WTC11 (cell line): ENCODE measurements around the gene ZNF526. TPM values are rescaled to one million over a fixed set of nuclear protein-coding genes. Genes with fewer than 3 reads are reported as not detected.
A peak's percentile ranks its signal among the peaks of the same experiment; 100 is the strongest.

ENCODE experiments used
- ATF3 ChIP-seq: sonication (generic); formaldehyde crosslinking; conservative IDR thresholded peaks from 2 replicates; pipeline ENCODE4 v1.8.1; 2022; ENCODE audit warnings: mild to moderate bottlenecking, missing genetic modification reagents
- CDX4 ChIP-seq: fragments of 250-450 bp; sonication (Bioruptor Pico); IDR thresholded peaks from 2 replicates; pipeline ENCODE4 v1.9.0; 2021; ENCODE audit warnings: moderate library complexity, mild to moderate bottlenecking, inconsistent platforms, borderline replicate concordance
- CREM ChIP-seq: sonication (generic); formaldehyde crosslinking; IDR thresholded peaks from 2 replicates; pipeline ENCODE4 v1.8.1; 2022; ENCODE audit warnings: mild to moderate bottlenecking, missing genetic modification reagents, moderate library complexity
- E2F1 ChIP-seq: sonication (generic); formaldehyde crosslinking; IDR thresholded peaks from 2 replicates; pipeline ENCODE4 v1.8.0; 2022; ENCODE audit warnings: mild to moderate bottlenecking, missing genetic modification reagents
- FOXP1 ChIP-seq: sonication (generic); formaldehyde crosslinking; IDR thresholded peaks from 2 replicates; pipeline ENCODE4 v1.8.0; 2022; ENCODE audit warnings: missing genetic modification reagents, mild to moderate bottlenecking, moderate library complexity, borderline replicate concordance
- GRHL2 ChIP-seq: fragments of 250-450 bp; sonication (Bioruptor Pico); IDR thresholded peaks from 2 replicates; pipeline ENCODE4 v1.8.0; 2022; ENCODE audit warnings: mild to moderate bottlenecking, moderate library complexity; ENCODE audit not compliant: insufficient replicate concordance, severe bottlenecking
- HMGA2 ChIP-seq: fragments of 250-450 bp; sonication (Bioruptor Pico); IDR thresholded peaks from 2 replicates; pipeline ENCODE4 v1.4.0; 2021; ENCODE audit warnings: mild to moderate bottlenecking, moderate library complexity
- HMGXB4 ChIP-seq: sonication (generic); formaldehyde crosslinking; IDR thresholded peaks from 2 replicates; pipeline ENCODE4 v1.8.1; 2023; ENCODE audit warnings: mild to moderate bottlenecking, moderate library complexity, missing genetic modification reagents
- IRF2 ChIP-seq: sonication (generic); formaldehyde crosslinking; IDR thresholded peaks from 2 replicates; pipeline ENCODE4 v1.8.0; 2022; ENCODE audit warnings: low read depth, missing genetic modification reagents, borderline replicate concordance
- PRDM15 ChIP-seq: sonication (generic); formaldehyde crosslinking; IDR thresholded peaks from 2 replicates; pipeline ENCODE4 v1.8.0; 2022; ENCODE audit warnings: missing genetic modification reagents
- PRRX2 ChIP-seq: fragments of 250-450 bp; sonication (Bioruptor Pico); IDR thresholded peaks from 2 replicates; pipeline ENCODE4 v1.8.0; 2021; ENCODE audit warnings: mild to moderate bottlenecking
- SMAD4 ChIP-seq: sonication (generic); formaldehyde crosslinking; IDR thresholded peaks from 2 replicates; pipeline ENCODE4 v1.8.0; 2022; ENCODE audit warnings: mild to moderate bottlenecking, missing genetic modification reagents
- USF1 ChIP-seq: sonication (generic); formaldehyde crosslinking; IDR thresholded peaks from 2 replicates; pipeline ENCODE4 v1.8.0; 2022; ENCODE audit warnings: mild to moderate bottlenecking, missing genetic modification reagents
- USF2 ChIP-seq: sonication (generic); formaldehyde crosslinking; IDR thresholded peaks from 2 replicates; pipeline ENCODE4 v1.8.1; 2023; ENCODE audit warnings: mild to moderate bottlenecking, missing genetic modification reagents, moderate library complexity
- ZBTB21 ChIP-seq: sonication (generic); formaldehyde crosslinking; IDR thresholded peaks from 2 replicates; pipeline ENCODE4 v1.8.1; 2023; ENCODE audit warnings: mild to moderate bottlenecking, missing genetic modification reagents, borderline replicate concordance
- ZNF138 ChIP-seq: sonication (generic); formaldehyde crosslinking; conservative IDR thresholded peaks from 2 replicates; pipeline ENCODE4 v1.8.1; 2022; ENCODE audit warnings: mild to moderate bottlenecking, moderate library complexity, missing genetic modification reagents
- ZNF423 ChIP-seq: fragments of 250-450 bp; sonication (Bioruptor Pico); IDR thresholded peaks from 2 replicates; pipeline ENCODE4 v2.1.2; 2022; ENCODE audit warnings: mild to moderate bottlenecking, moderate library complexity
- ZNF512 ChIP-seq: sonication (generic); formaldehyde crosslinking; IDR thresholded peaks from 2 replicates; pipeline ENCODE4 v1.8.1; 2022; ENCODE audit warnings: missing genetic modification reagents, borderline replicate concordance
- ZNF532 ChIP-seq: fragments of 250-450 bp; sonication (Bioruptor Pico); IDR thresholded peaks from 2 replicates; pipeline ENCODE4 v1.9.0; 2021; ENCODE audit warnings: mild to moderate bottlenecking, borderline replicate concordance
- ZSCAN18 ChIP-seq: fragments of 250-450 bp; sonication (Bioruptor Pico); IDR thresholded peaks from 2 replicates; pipeline ENCODE4 v2.1.2; 2022; ENCODE audit warnings: mild to moderate bottlenecking, moderate library complexity
- total RNA-seq: library from RNA; stranded (reverse); gene quantifications from 3 replicates; pipeline ENCODE4 v1.2.3, GENCODE V29; 2021

ZNF526 gene
- total RNA-seq, 1 experiment from 2014 or later = 18.3 TPM

- TF ChIP-seq PRDM15 (CRISPR knock-in tag) = no peak
- no peak for TF ChIP-seq IRF2 (CRISPR knock-in tag)
- TF ChIP-seq SMAD4 (CRISPR knock-in tag) = no peak
- no peak for TF ChIP-seq CDX4 (CRISPR knock-in tag)
- no peak for TF ChIP-seq HMGA2
- TF ChIP-seq ZSCAN18 (CRISPR knock-in tag) = no peak
- TF ChIP-seq ZNF138 (CRISPR knock-in tag) = no peak
- no peak for TF ChIP-seq GRHL2
- peak; percentile 72 for TF ChIP-seq CREM (CRISPR knock-in tag)
- peak; percentile 54 for TF ChIP-seq USF2
- no peak for TF ChIP-seq ZNF423 (CRISPR knock-in tag)
- no peak for TF ChIP-seq HMGXB4 (CRISPR knock-in tag)
- no peak for TF ChIP-seq ZBTB21 (CRISPR knock-in tag)
- TF ChIP-seq ZNF512 = no peak
- TF ChIP-seq ATF3 = no peak
- TF ChIP-seq E2F1 = no peak
- TF ChIP-seq USF1 (CRISPR knock-in tag) = peak; percentile 43; the same call in 1 of the 2 replicates
- TF ChIP-seq FOXP1 = no peak
- TF ChIP-seq ZNF532 (CRISPR knock-in tag) = no peak
- TF ChIP-seq PRRX2 (CRISPR knock-in tag) = no peak
Measured at GRCh38 chr19:42242512-42243409, 22.6 kb downstream of the ZNF526 start, which contains the start of gene GSK3A (continued).
